HuH-7 (cell line): ENCODE measurements around the gene ZNF646.

Experiments
- DNase-seq: peaks from one replicate; pipeline ENCODE4 v3.0.0; 2011; ENCODE audit warnings: low spot score

Gene ZNF646

DNA sequence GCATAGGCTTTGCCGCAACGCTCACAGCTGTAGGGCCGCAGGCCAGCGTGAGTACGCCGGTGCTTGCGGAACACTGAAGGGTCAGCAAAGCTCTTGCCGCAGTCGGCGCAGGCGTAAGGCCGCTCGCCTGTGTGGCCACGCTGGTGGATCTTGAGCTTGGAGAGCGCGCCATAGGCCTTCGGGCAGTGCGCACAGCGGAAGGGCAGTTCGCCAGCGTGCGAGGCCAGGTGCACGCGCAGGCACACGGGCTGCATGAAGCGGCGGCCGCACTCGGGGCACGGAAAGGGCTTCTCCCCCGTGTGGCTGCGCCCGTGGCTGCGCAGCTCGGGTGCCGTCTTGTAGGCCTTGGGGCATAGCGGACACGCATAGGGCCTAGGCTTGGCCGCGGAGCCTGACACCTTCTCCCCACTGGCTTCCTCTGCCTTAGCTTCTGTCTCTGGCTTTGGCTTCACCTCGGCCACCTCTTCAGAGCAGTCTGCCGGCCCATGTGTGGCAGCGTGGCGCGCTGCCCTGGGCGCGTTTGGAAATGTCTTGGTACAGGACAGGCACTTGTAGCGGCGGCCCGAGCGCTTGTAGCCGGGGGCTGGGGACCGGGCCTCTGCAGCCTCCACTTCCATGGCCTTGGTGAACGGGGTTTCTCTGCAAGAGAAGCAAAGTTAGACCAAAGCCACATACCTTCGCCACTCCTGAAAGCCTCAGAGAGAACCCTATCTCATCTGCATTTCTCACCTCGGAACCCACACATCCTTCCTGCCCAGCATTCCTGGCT, 10.2 kb upstream of the ZNF646 start:
- no peak for DNase-seq

GRCh38 chr16:31064882-31065461, 9.2 kb upstream of the ZNF646 start:
- DNase-seq, result no peak

- DNase-seq, result no peak
These were observed 6.9 kb upstream of the ZNF646 start for GRCh38 chr16:31067342-31067741.

DNA sequence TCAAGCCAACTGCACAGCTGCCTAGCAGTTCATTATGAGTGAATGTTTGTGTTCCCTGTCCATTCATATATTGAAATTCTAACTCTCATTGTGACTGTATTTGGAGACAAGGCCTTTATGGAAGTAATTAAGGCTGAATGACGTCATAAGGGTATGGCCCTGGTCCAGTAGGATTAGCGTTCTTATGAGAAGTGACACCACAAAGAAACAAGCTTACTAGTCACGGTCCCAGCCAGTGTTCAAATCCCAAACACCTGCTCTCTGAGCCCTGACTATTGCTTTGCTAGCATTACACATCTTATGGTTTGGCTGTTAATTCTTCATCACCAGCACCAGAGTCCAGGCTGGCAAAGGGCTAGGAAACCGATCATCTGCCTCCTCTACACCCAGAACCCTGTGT, 2.4 kb upstream of the ZNF646 start:
- DNase-seq, result no peak

DNA sequence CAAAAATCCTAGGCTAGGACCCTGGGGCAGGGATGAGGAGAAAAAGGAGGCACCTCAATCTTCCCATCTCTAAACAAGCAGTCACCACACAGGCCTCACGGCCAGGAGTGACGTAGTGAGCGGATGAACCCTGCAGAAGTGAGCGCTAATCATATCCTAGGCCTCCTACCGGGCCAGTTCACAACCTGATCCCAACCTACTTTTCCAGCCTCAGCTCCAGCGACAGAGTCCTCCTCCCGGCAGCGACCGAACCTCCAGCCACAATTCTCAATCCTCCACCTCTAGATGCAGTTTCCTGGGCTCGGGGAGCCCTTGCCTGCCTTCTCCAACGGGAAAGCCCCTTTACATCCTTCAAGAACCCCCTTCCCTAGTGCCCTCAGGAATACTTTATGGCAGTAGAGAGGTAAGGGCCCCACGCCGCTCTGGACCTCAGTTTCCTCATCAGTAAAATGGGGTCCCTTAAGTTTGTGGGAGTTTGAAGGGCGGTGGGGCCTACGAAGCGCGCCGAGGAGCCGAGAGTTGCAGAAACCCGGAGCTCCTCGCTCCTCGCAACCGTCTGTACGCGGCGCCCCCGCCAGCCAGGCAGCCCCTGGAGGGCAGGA, 1.6 kb upstream of the ZNF646 start:
- peak; percentile 49 for DNase-seq

DNA sequence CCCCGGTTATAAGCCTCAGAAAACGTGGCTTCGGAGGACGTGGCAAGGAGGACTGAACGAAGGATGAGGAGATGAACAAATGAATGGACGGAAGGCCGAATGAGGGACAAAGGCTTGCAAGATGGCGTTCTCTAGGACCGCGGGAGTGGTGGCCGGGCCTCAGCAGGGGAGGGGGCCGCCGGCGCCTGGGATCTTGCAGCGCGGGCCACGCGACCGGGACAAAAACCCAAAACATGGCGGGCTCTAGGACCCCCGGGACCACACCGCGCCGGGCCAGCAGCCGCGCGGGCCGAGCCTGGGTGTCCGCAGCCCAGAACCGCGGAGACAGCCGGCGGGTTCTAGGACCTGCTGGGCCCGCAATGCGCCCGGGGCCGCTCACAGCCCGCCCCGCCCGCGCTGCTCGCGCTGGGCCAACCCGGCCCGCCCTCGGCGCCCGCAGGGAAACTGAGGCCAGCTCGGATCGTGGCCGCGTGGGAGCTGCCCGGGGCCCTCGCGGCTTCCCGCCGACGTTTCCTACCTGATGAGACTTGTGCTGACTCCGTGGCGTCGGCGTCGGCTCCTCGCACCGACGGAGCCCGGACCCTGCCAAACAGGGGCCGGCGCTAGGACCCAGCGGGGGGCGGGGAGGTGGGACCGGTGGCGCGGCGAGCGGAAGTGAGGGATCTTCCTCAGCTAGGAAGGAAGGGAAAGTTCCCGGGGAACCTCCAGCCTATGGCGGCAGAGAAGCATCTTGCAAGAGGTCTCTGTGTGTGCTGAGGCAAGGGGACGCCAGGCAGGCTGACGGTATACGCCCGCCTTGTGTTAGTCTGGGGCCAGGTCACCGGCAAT, 866 bp upstream of the ZNF646 start:
- DNase-seq, result peak; percentile 93

GRCh38 chr16:31074814-31075183, 577 bp downstream of the ZNF646 start:
- DNase-seq, result no peak

- DNase-seq, result no peak
These were observed 2.1 kb downstream of the ZNF646 start for GRCh38 chr16:31076319-31076718.

DNA sequence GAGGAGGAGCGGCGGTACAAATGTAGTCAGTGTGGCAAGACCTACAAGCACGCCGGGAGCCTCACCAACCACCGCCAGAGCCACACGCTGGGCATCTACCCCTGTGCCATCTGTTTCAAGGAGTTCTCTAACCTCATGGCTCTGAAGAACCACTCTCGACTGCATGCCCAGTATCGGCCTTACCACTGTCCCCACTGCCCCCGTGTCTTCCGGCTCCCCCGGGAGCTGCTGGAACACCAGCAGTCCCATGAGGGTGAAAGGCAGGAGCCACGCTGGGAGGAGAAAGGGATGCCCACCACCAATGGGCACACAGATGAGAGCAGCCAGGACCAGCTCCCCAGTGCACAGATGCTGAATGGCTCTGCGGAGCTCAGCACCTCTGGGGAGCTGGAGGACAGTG, 2.8 kb downstream of the ZNF646 start:
- DNase-seq, result no peak

DNA sequence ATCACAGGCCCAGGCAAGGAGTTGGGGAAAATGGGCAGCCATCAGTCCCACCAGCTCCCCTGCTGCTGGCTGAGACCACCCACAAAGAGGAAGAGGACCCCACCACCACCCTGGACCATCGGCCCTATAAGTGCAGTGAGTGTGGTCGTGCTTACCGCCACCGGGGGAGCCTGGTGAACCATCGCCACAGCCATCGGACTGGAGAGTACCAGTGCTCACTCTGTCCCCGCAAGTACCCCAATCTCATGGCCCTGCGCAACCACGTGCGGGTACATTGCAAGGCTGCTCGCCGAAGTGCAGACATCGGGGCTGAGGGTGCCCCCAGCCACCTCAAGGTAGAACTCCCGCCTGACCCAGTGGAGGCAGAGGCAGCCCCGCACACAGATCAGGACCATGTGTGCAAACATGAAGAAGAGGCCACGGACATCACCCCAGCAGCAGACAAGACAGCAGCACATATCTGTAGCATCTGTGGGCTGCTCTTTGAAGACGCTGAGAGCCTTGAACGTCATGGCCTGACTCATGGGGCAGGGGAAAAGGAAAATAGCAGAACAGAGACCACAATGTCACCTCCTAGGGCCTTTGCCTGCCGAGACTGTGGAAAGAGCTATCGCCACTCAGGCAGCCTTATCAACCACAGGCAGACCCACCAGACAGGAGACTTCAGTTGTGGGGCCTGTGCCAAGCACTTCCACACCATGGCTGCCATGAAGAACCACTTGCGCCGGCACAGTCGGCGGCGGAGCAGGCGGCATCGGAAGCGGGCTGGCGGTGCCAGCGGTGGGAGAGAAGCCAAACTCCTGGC, 3.6 kb downstream of the ZNF646 start:
- DNase-seq, result no peak

- DNase-seq, result no peak
These were observed 4.5 kb downstream of the ZNF646 start for GRCh38 chr16:31078597-31079341.

DNA sequence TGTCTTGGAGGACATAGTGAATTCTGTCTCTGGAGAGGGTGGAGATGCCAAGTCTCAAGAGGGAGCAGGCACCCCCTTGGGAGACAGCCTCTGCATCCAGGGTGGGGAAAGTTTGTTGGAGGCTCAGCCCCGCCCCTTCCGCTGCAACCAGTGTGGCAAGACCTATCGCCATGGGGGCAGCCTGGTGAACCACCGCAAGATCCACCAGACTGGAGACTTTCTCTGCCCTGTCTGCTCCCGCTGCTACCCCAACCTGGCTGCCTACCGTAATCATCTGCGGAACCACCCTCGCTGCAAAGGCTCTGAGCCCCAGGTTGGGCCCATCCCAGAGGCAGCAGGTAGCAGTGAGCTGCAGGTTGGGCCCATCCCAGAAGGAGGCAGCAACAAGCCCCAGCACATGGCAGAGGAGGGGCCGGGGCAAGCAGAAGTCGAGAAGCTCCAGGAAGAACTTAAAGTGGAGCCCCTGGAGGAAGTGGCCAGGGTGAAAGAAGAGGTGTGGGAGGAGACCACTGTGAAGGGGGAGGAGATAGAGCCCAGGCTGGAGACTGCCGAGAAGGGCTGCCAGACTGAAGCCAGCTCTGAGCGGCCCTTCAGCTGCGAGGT, 5.2 kb downstream of the ZNF646 start:
- DNase-seq, result no peak

- DNase-seq, result no peak
These were observed 5.9 kb downstream of the ZNF646 start for GRCh38 chr16:31080035-31080629.

DNA sequence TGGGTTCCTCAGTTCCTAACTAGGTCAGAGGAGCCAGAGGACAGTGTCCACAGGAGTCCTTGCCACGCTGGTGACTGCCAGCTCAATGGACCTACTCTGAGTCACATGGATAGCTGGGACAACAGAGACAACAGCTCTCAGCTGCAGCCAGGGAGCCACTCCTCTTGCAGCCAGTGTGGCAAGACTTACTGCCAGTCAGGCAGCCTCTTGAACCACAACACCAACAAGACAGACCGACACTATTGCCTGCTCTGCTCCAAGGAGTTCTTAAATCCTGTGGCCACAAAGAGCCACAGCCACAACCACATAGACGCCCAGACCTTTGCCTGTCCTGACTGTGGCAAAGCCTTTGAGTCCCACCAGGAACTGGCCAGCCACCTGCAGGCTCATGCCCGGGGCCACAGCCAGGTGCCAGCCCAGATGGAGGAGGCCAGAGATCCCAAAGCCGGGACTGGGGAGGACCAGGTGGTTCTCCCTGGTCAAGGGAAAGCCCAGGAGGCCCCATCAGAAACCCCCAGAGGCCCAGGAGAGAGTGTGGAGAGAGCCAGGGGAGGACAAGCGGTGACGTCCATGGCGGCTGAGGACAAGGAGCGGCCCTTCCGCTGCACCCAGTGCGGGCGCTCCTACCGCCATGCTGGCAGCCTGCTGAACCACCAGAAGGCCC, 6.7 kb downstream of the ZNF646 start:
- no peak for DNase-seq

DNA sequence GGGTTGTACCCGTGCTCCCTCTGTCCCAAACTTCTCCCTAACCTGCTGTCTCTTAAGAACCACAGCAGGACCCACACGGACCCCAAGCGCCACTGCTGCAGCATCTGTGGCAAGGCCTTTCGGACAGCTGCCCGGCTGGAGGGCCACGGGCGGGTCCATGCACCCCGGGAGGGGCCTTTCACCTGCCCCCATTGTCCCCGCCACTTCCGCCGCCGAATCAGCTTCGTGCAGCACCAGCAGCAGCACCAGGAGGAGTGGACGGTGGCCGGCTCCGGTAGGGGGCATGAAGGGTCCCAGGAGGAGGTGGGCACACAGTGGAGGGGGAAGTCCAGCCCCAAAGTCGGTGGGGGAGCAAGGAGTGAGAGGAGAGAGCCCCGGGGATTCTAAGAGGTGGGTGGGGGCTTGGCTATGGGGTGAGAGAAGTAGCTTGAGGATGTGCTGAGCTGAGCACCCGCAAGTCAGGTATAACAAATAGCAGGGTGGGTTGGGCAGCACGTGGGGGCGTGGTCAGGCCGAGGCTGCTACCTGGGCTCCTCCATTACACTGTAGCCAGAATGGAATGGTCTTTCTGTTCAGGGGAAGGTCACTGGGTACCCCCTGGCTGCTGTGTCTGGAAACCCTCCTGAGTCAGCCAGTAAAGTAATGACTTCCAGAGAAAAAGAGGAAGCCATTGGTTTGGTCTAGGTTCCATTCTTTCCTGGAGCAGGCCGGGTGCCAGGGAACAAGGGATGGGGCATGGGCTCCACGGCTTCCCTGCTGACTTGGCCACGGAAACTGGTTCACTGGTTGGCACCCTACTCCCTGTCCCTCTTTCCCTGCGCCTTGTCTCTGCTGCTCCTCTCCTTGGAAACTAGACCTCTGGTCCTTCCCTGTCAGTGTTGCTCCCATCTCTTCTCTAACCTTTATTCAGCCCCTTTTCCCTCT, 7.5 kb downstream of the ZNF646 start:
- DNase-seq, result no peak

DNA sequence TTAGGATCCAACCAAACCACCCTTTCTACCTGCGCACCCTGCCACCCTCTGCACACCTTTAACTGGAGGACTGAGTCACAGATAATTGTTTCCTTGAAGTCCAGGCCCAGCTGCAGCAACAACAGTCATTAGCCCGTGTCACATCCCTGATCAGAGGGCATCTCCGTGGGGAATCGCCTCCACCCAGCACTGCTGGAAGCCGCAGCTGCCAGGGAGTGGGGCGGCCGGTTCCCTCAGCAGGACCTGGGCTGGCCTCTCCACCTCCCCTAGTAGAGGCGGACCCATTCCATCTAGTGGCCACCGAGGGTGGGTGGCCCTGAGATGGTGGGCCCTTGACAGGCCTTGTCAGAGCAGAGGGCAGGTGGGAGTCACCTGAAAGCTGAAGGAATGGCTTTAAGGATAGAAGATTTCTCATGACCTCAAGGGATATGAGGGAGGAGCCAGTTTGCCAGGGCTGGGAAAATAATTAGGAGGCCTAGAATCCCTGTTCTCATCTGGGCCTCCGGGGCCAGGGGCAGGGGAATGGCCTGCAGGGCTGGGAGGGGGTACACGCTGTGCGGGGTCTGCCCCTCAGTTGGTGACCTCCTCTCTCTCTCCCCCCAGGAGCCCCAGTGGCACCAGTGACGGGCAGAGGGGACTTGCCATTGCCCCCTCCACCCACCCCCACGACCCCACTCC, 8.3 kb downstream of the ZNF646 start:
- DNase-seq, result no peak

- DNase-seq, result no peak
These were observed 8.9 kb downstream of the ZNF646 start for GRCh38 chr16:31083081-31083480.

DNA sequence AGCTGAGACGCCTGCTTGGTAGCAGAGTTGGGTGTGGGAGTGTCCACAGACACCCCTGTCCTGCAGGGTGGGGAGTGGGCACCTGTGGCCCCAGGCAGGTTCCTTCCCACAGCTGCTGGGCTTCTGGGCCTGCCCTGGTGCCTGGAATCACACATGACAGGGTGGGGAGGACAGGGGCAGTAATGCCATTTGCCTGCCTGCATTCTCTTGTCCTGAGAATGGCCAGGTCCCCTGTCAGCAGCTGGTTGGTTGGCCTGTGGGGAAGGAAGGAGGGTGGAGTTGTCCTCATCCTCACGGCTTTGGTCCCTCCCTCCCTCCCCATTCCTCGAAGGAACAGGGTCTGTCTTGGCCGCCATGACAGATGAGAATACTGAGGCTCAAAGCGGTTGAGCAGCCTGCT, 9.3 kb downstream of the ZNF646 start:
- DNase-seq, result no peak
